ENCODE data around the gene SSR4. TPM values are rescaled to one million over a fixed set of nuclear protein-coding genes. Genes with fewer than 3 reads are reported as not detected.

SSR4 gene
- total RNA-seq, 2 experiments from 2014 or later, result 165 to 186 TPM

- peaks cover 5% of the 10 kb centered on the region for H3K4me1 ChIP-seq (ENCODE audit: insufficient read depth, low read length, poor library complexity, severe bottlenecking)
- CTCF ChIA-PET (ENCODE audit: unreplicated experiment), result no interaction called here
Measured at GRCh38 chrX:153770601-153771414, 23.7 kb upstream of the SSR4 start.

GRCh38 chrX:153771415-153772315, 22.8 kb upstream of the SSR4 start:
- no peak overlapping the region for H2AFZ ChIP-seq (ENCODE audit: low read length)
- H4K20me1 ChIP-seq (ENCODE audit: insufficient read depth, low read length), result no peaks in the 10 kb centered on the region
- no peaks in the 10 kb centered on the region for H3K36me3 ChIP-seq (ENCODE audit: insufficient read depth, low read length)
- no peak overlapping the region for H3K27ac ChIP-seq (ENCODE audit: low read depth, low read length, poor library complexity, severe bottlenecking)
- intact Hi-C loops (cut with micrococcal nuclease; ENCODE audit: unreplicated experiment), result no loop called here
- no peak overlapping the region for H3K4me3 ChIP-seq (ENCODE audit: low read depth, low read length, poor library complexity, severe bottlenecking)
- TF ChIP-seq CTCF (conservative IDR thresholded peaks at IDR 0.05; ENCODE audit: low read length) (no peak), EZH2phosphoT487 (IDR thresholded peaks at IDR 0.05; ENCODE audit: borderline replicate concordance, low read depth, low read length) (no peak)
- no peaks in the 10 kb centered on the region for H3K4me1 ChIP-seq (ENCODE audit: insufficient read depth, low read length, poor library complexity, severe bottlenecking)
- no peak overlapping the region for H3K4me2 ChIP-seq (ENCODE audit: low read length)
- H3K9me2 ChIP-seq (ENCODE audit: insufficient read depth, low read length), result no peaks in the 10 kb centered on the region
- DNase-seq (ENCODE audit: low spot score), result no peak
- H3K9me3 ChIP-seq (ENCODE audit: low read length), result no peaks in the 10 kb centered on the region
- BruUV-seq (replicated peaks), result no TSS peak
- CTCF ChIA-PET (ENCODE audit: unreplicated experiment), result interaction anchor here (0.6 kb wide), 1 partner anchor 32 kb away, joined by 4 read pairs; no protein-coding TSS in a partner anchor
- no peaks in the 10 kb centered on the region for H3K79me2 ChIP-seq (ENCODE audit: insufficient read depth, low read depth, low read length)
- POLR2A ChIA-PET, result no interaction called here

More at GRCh38 chrX:153770601-153771414, 23.7 kb upstream of the SSR4 start:
- H3K4me3 ChIP-seq (ENCODE audit: low read depth, low read length, poor library complexity, severe bottlenecking), result no peak overlapping the region
- H3K27ac ChIP-seq (ENCODE audit: low read depth, low read length, poor library complexity, severe bottlenecking), result no peak overlapping the region
- no peaks in the 10 kb centered on the region for H3K79me2 ChIP-seq (ENCODE audit: insufficient read depth, low read depth, low read length)
- BruUV-seq (replicated peaks), result no TSS peak
- intact Hi-C loops (cut with micrococcal nuclease; ENCODE audit: unreplicated experiment), result no loop called here
- H3K9me3 ChIP-seq (ENCODE audit: low read length), result no peaks in the 10 kb centered on the region
- no peaks in the 10 kb centered on the region for H4K20me1 ChIP-seq (ENCODE audit: insufficient read depth, low read length)
- H3K36me3 ChIP-seq (ENCODE audit: insufficient read depth, low read length), result no peaks in the 10 kb centered on the region
- TF ChIP-seq EZH2phosphoT487 (IDR thresholded peaks at IDR 0.05; ENCODE audit: borderline replicate concordance, low read depth, low read length) (no peak), CTCF (conservative IDR thresholded peaks at IDR 0.05; ENCODE audit: low read length) (no peak)
- DNase-seq (ENCODE audit: low spot score), result no peak
- no peaks in the 10 kb centered on the region for H3K9me2 ChIP-seq (ENCODE audit: insufficient read depth, low read length)
- no peak overlapping the region for H3K4me2 ChIP-seq (ENCODE audit: low read length)
- no peak overlapping the region for H2AFZ ChIP-seq (ENCODE audit: low read length)
- POLR2A ChIA-PET, result no interaction called here

All from OCI-LY7 (cell line).